ENCODE data around the gene SSH2. TPM values are rescaled to one million over a fixed set of nuclear protein-coding genes. Genes with fewer than 3 reads are reported as not detected.

SSH2 gene
- total and polyA plus RNA-seq, 7 donors = 18.3 to 35.1 (median 26.5) TPM

- no peaks in the 10 kb centered on the region for H3K27me3 ChIP-seq
- no peaks in the 10 kb centered on the region for H3K9me3 ChIP-seq
- TF ChIP-seq POLR2AphosphoS5 (IDR thresholded peaks at IDR 0.05) = no peak
- TF ChIP-seq CTCF (IDR thresholded peaks at IDR 0.05) = peak; percentile 48 to 77 (median 70)
- no peak for TF ChIP-seq POLR2A (IDR thresholded peaks at IDR 0.05)
- no peak overlapping the region for H3K4me3 ChIP-seq
- intact Hi-C loops (cut with DNase I) = loop anchor here (1.0 kb wide), 1 partner anchor 140 kb away; no protein-coding TSS in a partner anchor
- H3K27ac ChIP-seq = peak overlapping the region in 1 of 4 donors; percentile 2
- DNase-seq = peak; percentile 87
- H3K36me3 ChIP-seq = no peaks in the 10 kb centered on the region
- whole genome bisulfite sequencing, 2 donors = 49 to 64% methylated on average over 8 of the region's 8 CpGs
- peaks cover 0 to 4% (median 0%) of the 10 kb centered on the region in 4 donors for H3K4me1 ChIP-seq
Observed at GRCh38 chr17:29778956-29779811, 150.8 kb downstream of the SSH2 start.

- H3K36me3 ChIP-seq = no peaks in the 10 kb centered on the region
- WGBS, 2 donors = 83 to 87% methylated on average over 1 of the region's 1 CpG
- H3K4me1 ChIP-seq = peaks cover 0 to 4% (median 0%) of the 10 kb centered on the region in 4 donors
- H3K27me3 ChIP-seq = no peaks in the 10 kb centered on the region
- no peak overlapping the region for H3K4me3 ChIP-seq
- TF ChIP-seq POLR2A (IDR thresholded peaks at IDR 0.05) = no peak
- TF ChIP-seq EP300 (IDR thresholded peaks at IDR 0.05) = no peak
- no peak for TF ChIP-seq POLR2AphosphoS5 (IDR thresholded peaks at IDR 0.05)
- no peak for TF ChIP-seq CTCF (IDR thresholded peaks at IDR 0.05)
- H3K9me3 ChIP-seq = no peaks in the 10 kb centered on the region
- H3K27ac ChIP-seq = no peak overlapping the region
- DNase-seq = no peak
- intact Hi-C loops (cut with DNase I) = no loop called here
Observed at GRCh38 chr17:29777663-29778062, 152.4 kb downstream of the SSH2 start.

GRCh38 chr17:29776026-29776425, 154.0 kb downstream of the SSH2 start:
- no peak overlapping the region for H3K4me3 ChIP-seq
- H3K4me1 ChIP-seq = peaks cover 0 to 4% (median 0%) of the 10 kb centered on the region in 4 donors
- WGBS, 2 donors = 97 to 98% methylated on average over 5 of the region's 5 CpGs
- TF ChIP-seq EP300 (IDR thresholded peaks at IDR 0.05) = no peak
- no peaks in the 10 kb centered on the region for H3K9me3 ChIP-seq
- no peaks in the 10 kb centered on the region for H3K36me3 ChIP-seq
- intact Hi-C loops (cut with DNase I) = no loop called here
- no peaks in the 10 kb centered on the region for H3K27me3 ChIP-seq
- no peak for DNase-seq
- no peak overlapping the region for H3K27ac ChIP-seq

- Histone ChIP-seq H3K4me3 (no peak overlapping the region), H3K36me3 (no peaks in the 10 kb centered on the region), H3K27ac (no peak overlapping the region), H3K9me3 (no peaks in the 10 kb centered on the region), H3K4me1 (no peaks in the 10 kb centered on the region), H3K27me3 (no peaks in the 10 kb centered on the region)
- DNase-seq = no peak
- intact Hi-C loops (cut with DNase I) = no loop called here
- no peak for TF ChIP-seq EP300 (IDR thresholded peaks at IDR 0.05)
- no peak for TF ChIP-seq CTCF (IDR thresholded peaks at IDR 0.05)
- no peak for TF ChIP-seq POLR2A (IDR thresholded peaks at IDR 0.05)
- no peak for TF ChIP-seq POLR2AphosphoS5 (IDR thresholded peaks at IDR 0.05)
- 89 to 93% methylated on average over 2 of the region's 2 CpGs for WGBS, 2 donors
Observed at GRCh38 chr17:29772981-29773380, 157.0 kb downstream of the SSH2 start.

- no peaks in the 10 kb centered on the region for H3K4me1 ChIP-seq
- DNase-seq = no peak
- no peak overlapping the region for H3K27ac ChIP-seq
- no peaks in the 10 kb centered on the region for H3K36me3 ChIP-seq
- 82 to 87% methylated on average over 1 of the region's 1 CpG for WGBS, 2 donors
- no peaks in the 10 kb centered on the region for H3K9me3 ChIP-seq
- H3K4me3 ChIP-seq = no peak overlapping the region
- intact Hi-C loops (cut with DNase I) = no loop called here
- TF ChIP-seq CTCF (IDR thresholded peaks at IDR 0.05) (no peak), EP300 (IDR thresholded peaks at IDR 0.05) (no peak), POLR2AphosphoS5 (IDR thresholded peaks at IDR 0.05) (no peak), POLR2A (IDR thresholded peaks at IDR 0.05) (no peak)
- H3K27me3 ChIP-seq = no peaks in the 10 kb centered on the region
Observed at GRCh38 chr17:29771546-29771945, 158.5 kb downstream of the SSH2 start.
